Right atrium auricular region (tissue), 2 donors: ENCODE measurements around the gene ATIC. TPM values are rescaled to one million over a fixed set of nuclear protein-coding genes. Genes with fewer than 3 reads are reported as not detected.

Experiments
- DNase-seq: peaks from one replicate; pipeline ENCODE4 v3.0.0-alpha.2; 2019; ENCODE audit warnings: low spot score
- H3K27ac ChIP-seq, 2 donors: fragments of 200-600 bp; sonication (generic); 1 replicate in 1 of 2; 2 replicates in 1 of 2; pipeline ENCODE4 v1.5.1; 2016 to 2019
- H3K27me3 ChIP-seq, 2 donors: fragments of 200-600 bp; sonication (generic); one replicate each; pipeline versions ENCODE4 v1.5.1 to v1.6.0; 2017 to 2019
- H3K36me3 ChIP-seq: fragments of 200-600 bp; sonication (generic); one replicate; pipeline ENCODE4 v1.5.1; 2016
- H3K4me1 ChIP-seq, 2 donors: fragments of 200-600 bp; sonication (generic); one replicate each; pipeline versions ENCODE4 v1.5.1 to v1.6.0; 2017 to 2019
- H3K4me3 ChIP-seq, 2 donors: fragments of 200-600 bp; sonication (generic); 1 replicate in 1 of 2; 2 replicates in 1 of 2; pipeline ENCODE4 v1.5.1; 2017 to 2019; ENCODE audit warnings: mild to moderate bottlenecking in 1 of 2, moderate library complexity in 1 of 2
- H3K9me3 ChIP-seq, 2 donors: fragments of 200-600 bp; sonication (generic); one replicate each; pipeline ENCODE4 v1.5.1; 2019
- total RNA-seq, 2 donors: library from RNA; depleted of rRNA; stranded (reverse); fragments of >200 nt; gene quantifications; one replicate each; pipeline ENCODE4 v1.1.0, GENCODE V29; 2016
- TF ChIP-seq, protein P1 (sequence below), 2 donors: fragments of 200-600 bp; sonication (generic); IDR thresholded peaks; one replicate each; pipeline ENCODE4 v1.5.1; 2019; ENCODE audit warnings: antibody characterized with exemption in 2 of 2

The ATIC gene
- total RNA-seq, 2 donors from 2014 or later, result 13.8 to 25.0 TPM

GRCh38 chr2:215365184-215365658 is 53.4 kb downstream of the ATIC start:
- Histone ChIP-seq H3K4me1 (no peaks in the 10 kb centered on the region), H3K36me3 (peaks cover 62% of the 10 kb centered on the region), H3K27ac (no peak overlapping the region), H3K27me3 (no peaks in the 10 kb centered on the region), H3K4me3 (no peak overlapping the region), H3K9me3 (no peaks in the 10 kb centered on the region)
- TF ChIP-seq, protein P1, sequence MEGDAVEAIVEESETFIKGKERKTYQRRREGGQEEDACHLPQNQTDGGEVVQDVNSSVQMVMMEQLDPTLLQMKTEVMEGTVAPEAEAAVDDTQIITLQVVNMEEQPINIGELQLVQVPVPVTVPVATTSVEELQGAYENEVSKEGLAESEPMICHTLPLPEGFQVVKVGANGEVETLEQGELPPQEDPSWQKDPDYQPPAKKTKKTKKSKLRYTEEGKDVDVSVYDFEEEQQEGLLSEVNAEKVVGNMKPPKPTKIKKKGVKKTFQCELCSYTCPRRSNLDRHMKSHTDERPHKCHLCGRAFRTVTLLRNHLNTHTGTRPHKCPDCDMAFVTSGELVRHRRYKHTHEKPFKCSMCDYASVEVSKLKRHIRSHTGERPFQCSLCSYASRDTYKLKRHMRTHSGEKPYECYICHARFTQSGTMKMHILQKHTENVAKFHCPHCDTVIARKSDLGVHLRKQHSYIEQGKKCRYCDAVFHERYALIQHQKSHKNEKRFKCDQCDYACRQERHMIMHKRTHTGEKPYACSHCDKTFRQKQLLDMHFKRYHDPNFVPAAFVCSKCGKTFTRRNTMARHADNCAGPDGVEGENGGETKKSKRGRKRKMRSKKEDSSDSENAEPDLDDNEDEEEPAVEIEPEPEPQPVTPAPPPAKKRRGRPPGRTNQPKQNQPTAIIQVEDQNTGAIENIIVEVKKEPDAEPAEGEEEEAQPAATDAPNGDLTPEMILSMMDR (IDR thresholded peaks at IDR 0.05), result no peak
- DNase-seq, result no peak

GRCh38 chr2:215366440-215367032 is 54.7 kb downstream of the ATIC start:
- no peak for DNase-seq
- Histone ChIP-seq H3K27me3 (no peaks in the 10 kb centered on the region), H3K27ac (no peak overlapping the region), H3K36me3 (peaks cover 56% of the 10 kb centered on the region), H3K4me1 (no peaks in the 10 kb centered on the region), H3K9me3 (no peaks in the 10 kb centered on the region), H3K4me3 (no peak overlapping the region)
- TF ChIP-seq, protein P1 (IDR thresholded peaks at IDR 0.05), result no peak

- Histone ChIP-seq H3K27me3 (no peaks in the 10 kb centered on the region), H3K4me1 (no peaks in the 10 kb centered on the region), H3K4me3 (no peak overlapping the region), H3K27ac (no peak overlapping the region), H3K9me3 (no peaks in the 10 kb centered on the region), H3K36me3 (peaks cover 51% of the 10 kb centered on the region)
- DNase-seq, result no peak
- TF ChIP-seq, protein P1 (IDR thresholded peaks at IDR 0.05), result no peak
Observed at GRCh38 chr2:215367662-215368492, 56.0 kb downstream of the ATIC start.

- H3K27me3 ChIP-seq, result no peaks in the 10 kb centered on the region
- DNase-seq, result no peak
- H3K27ac ChIP-seq, result no peak overlapping the region
- peaks cover 45% of the 10 kb centered on the region for H3K36me3 ChIP-seq
- TF ChIP-seq, protein P1 (IDR thresholded peaks at IDR 0.05), result no peak
- no peaks in the 10 kb centered on the region for H3K4me1 ChIP-seq
- H3K4me3 ChIP-seq, result no peak overlapping the region
- H3K9me3 ChIP-seq, result no peaks in the 10 kb centered on the region
Observed at GRCh38 chr2:215368493-215368809, 56.6 kb downstream of the ATIC start.

DNA sequence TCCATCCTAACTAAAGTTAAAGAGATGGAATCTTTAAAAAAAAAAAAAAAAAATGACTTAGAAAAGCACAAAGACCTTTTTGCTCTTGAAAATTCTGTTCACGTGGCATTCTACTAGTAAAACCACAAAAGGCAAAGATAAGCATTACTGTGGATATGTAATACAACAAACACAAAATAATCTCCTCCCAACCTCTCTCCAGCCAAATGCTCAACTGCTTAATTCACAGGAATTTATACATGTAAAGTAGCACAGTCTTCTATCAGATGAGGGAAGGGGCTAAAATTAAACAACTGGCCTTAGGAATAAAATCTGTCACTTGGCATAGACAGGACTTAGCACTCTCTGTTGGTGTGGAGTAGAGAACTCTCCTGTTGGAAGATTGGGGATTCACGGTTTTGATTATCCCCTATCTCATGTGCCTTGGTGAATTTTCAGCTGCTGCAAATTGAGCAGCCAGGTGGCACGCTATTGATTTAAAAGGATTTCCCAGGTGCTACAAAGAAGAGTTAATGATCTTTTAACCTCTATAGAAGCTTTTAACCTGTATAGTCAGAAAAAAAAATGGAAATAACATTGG is 57.4 kb downstream of the ATIC start:
- H3K4me1 ChIP-seq, result no peaks in the 10 kb centered on the region
- H3K4me3 ChIP-seq, result no peak overlapping the region
- no peak overlapping the region for H3K27ac ChIP-seq
- H3K9me3 ChIP-seq, result no peaks in the 10 kb centered on the region
- no peaks in the 10 kb centered on the region for H3K27me3 ChIP-seq
- H3K36me3 ChIP-seq, result peaks cover 43% of the 10 kb centered on the region
- TF ChIP-seq, protein P1 (IDR thresholded peaks at IDR 0.05), result no peak
- no peak for DNase-seq
